ENCODE data around the gene CPVL.
A peak's percentile ranks its signal among the peaks of the same experiment; 100 is the strongest.

CPVL gene

GRCh38 chr7:29000717-29001076, 145.6 kb downstream of the CPVL start:
- Mint-ChIP-seq H3K4me1 (no peaks in the 10 kb centered on the region), H3K27ac (no peak overlapping the region), H3K4me3 (no peak overlapping the region), H3K9me3 (no peaks in the 10 kb centered on the region), H3K27me3 (peaks cover 13% of the 10 kb centered on the region)
- ATAC-seq (no peak), DNase-seq (no peak)

DNA sequence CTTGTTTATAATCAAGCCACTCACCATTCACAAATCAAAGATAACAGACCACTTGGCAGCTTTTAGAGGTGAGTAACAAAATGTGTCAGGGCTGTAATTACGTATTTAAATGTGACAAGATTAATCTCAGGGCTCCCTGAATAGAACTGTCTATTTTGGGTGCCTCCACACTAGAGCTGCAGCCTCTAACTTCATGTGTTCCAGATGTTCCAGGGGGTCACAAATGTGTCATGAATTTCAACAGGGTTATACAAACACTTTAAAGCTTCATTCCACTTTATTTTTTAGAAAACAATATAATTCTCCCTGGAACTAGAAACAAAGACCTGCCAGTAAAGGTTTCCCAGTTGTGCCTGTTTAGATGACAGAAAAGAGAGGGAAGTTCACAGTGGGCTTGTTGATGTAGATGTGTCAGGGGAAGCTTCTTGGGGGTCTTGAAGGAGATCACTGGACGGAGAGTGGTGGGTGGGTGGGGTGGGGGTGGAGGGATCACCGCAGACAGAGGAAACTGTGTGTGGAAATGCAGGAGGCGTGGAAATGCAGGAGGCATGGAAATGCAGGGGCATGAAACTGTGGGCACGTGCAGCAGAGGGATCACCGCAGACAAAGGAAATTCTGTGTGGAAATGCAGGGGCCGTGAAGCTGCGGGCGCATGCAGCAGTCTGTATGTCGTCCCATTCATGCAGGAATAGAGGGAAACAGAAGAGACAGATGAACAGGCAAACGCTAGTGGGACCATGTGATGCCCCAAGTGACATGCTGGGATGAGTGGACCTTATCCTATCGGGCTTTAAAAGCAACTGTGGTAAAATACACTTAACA, 146.2 kb downstream of the CPVL start:
- no peak for ATAC-seq
- no peak for DNase-seq
- H3K4me1 Mint-ChIP-seq = no peaks in the 10 kb centered on the region
- peaks cover 17% of the 10 kb centered on the region for H3K27me3 Mint-ChIP-seq
- H3K4me3 Mint-ChIP-seq = no peak overlapping the region
- H3K27ac Mint-ChIP-seq = no peak overlapping the region
- no peaks in the 10 kb centered on the region for H3K9me3 Mint-ChIP-seq

- DNase-seq = no peak
- Mint-ChIP-seq H3K9me3 (no peaks in the 10 kb centered on the region), H3K4me3 (no peak overlapping the region), H3K4me1 (no peaks in the 10 kb centered on the region), H3K27ac (peak overlapping the region in 1 of 2 donors; percentile 10), H3K27me3 (peaks cover 17% of the 10 kb centered on the region)
- no peak for ATAC-seq
Observed at GRCh38 chr7:28999427-28999826, 146.9 kb downstream of the CPVL start.

- Mint-ChIP-seq H3K9me3 (no peaks in the 10 kb centered on the region), H3K27ac (no peak overlapping the region), H3K4me3 (no peak overlapping the region), H3K27me3 (peaks cover 17% of the 10 kb centered on the region), H3K4me1 (no peaks in the 10 kb centered on the region)
- DNase-seq (no peak), ATAC-seq (no peak)
Observed at GRCh38 chr7:28998105-28998504, 148.2 kb downstream of the CPVL start.

DNA sequence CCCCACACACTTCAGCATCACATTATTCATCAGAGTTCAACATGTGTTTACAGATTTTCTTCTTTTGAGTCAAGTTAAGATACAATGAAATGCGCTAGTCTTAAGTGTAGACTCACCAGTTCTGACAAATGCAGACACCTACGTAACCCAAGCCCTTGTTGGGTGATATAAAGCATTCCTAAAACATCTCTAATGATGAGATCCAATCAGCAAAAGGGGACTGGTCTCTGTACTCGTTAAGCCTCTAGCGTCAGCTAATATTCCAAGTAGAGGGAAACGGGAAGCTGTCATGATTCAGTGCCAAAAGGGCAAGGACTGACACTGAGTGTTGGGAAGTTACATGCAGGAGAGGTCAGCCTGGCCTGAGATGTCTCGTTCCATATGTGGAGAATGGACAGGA, 149.5 kb downstream of the CPVL start:
- no peaks in the 10 kb centered on the region for H3K9me3 Mint-ChIP-seq
- H3K4me3 Mint-ChIP-seq = no peak overlapping the region
- DNase-seq (no peak), ATAC-seq (no peak)
- peaks cover 17% of the 10 kb centered on the region for H3K27me3 Mint-ChIP-seq
- no peaks in the 10 kb centered on the region for H3K4me1 Mint-ChIP-seq
- no peak overlapping the region for H3K27ac Mint-ChIP-seq

- DNase-seq (no peak), ATAC-seq (no peak)
- Mint-ChIP-seq H3K27me3 (peaks cover 27% of the 10 kb centered on the region), H3K27ac (no peak overlapping the region), H3K4me3 (no peak overlapping the region), H3K9me3 (no peaks in the 10 kb centered on the region), H3K4me1 (no peaks in the 10 kb centered on the region)
Observed at GRCh38 chr7:28993371-28993770, 153.0 kb downstream of the CPVL start.

GRCh38 chr7:28992798-28993197, 153.5 kb downstream of the CPVL start:
- H3K4me3 Mint-ChIP-seq = no peak overlapping the region
- no peak for ATAC-seq
- no peak for DNase-seq
- no peaks in the 10 kb centered on the region for H3K4me1 Mint-ChIP-seq
- peaks cover 33% of the 10 kb centered on the region for H3K27me3 Mint-ChIP-seq
- no peaks in the 10 kb centered on the region for H3K9me3 Mint-ChIP-seq
- no peak overlapping the region for H3K27ac Mint-ChIP-seq

- H3K4me3 Mint-ChIP-seq = no peak overlapping the region
- no peak overlapping the region for H3K27ac Mint-ChIP-seq
- no peaks in the 10 kb centered on the region for H3K4me1 Mint-ChIP-seq
- no peak for ATAC-seq
- no peaks in the 10 kb centered on the region for H3K9me3 Mint-ChIP-seq
- peaks cover 40% of the 10 kb centered on the region for H3K27me3 Mint-ChIP-seq
- DNase-seq = no peak
Observed at GRCh38 chr7:28990200-28990960, 156.0 kb downstream of the CPVL start.

DNA sequence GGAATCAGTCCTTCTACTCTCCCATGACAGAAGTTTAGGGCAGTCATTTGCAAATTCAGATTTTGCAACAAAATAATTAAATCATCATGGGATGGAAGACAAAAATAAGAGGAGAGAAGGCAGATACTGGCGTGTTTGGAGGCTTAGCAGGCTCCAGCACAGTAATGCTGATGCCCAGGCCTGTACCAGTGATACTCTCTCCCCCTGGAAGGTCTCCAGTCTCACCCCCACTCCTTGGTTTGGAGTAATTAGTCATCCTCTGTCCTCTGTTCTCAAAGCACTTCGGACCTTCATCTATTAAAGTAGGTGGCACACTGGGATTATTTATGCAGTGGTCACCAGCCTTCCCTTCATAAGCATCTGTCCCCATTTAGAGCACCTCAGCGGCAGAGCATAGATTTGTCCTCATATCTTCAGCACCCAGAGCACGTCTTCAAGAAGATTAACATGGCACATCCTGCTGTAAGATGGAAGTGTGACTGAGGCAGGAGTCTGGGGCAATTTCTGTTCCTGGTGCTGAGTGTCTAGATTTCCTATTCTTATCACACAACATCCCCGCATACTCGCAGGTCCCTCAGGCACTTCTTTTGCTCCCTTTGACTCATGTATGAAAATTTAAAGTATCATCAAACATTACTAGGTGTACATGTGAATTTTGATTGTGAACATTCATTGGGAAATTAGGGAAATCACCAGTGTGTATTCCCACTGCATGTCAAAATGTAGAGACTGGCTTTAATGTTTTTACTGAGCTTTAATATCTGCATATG, 156.9 kb downstream of the CPVL start:
- Mint-ChIP-seq H3K4me3 (no peak overlapping the region), H3K27ac (peak overlapping the region in 1 of 2 donors; percentile 54), H3K27me3 (peaks cover 41% of the 10 kb centered on the region), H3K4me1 (no peaks in the 10 kb centered on the region), H3K9me3 (no peaks in the 10 kb centered on the region)
- ATAC-seq = no peak
- no peak for DNase-seq

DNA sequence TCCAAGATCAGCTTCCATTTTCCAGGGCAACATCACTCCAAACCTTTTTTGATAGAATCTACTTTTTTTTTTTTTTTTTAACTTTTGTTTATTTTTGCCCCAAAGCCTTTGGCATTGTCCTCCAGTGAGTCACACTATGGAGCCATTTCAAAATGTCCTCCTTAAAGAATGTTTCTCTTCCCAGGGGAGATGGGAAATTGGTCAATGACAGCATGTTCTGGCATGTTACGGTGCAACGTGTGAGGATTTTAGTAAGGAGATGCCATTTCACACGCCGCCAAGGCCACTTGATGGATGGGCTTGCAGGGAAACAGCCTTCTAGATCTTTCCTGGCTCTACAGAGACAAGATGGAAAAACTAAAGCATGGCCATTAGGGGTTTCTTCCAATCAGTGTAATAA, 157.5 kb downstream of the CPVL start:
- Mint-ChIP-seq H3K27me3 (peaks cover 41% of the 10 kb centered on the region), H3K27ac (peak overlapping the region in 1 of 2 donors; percentile 34), H3K9me3 (no peaks in the 10 kb centered on the region), H3K4me3 (no peak overlapping the region), H3K4me1 (no peaks in the 10 kb centered on the region)
- DNase-seq (no peak), ATAC-seq (no peak)

GRCh38 chr7:28988091-28988490, 158.2 kb downstream of the CPVL start:
- Mint-ChIP-seq H3K4me1 (no peaks in the 10 kb centered on the region), H3K4me3 (no peak overlapping the region), H3K27me3 (peaks cover 41% of the 10 kb centered on the region), H3K9me3 (no peaks in the 10 kb centered on the region), H3K27ac (no peak overlapping the region)
- DNase-seq (no peak), ATAC-seq (no peak)

DNA sequence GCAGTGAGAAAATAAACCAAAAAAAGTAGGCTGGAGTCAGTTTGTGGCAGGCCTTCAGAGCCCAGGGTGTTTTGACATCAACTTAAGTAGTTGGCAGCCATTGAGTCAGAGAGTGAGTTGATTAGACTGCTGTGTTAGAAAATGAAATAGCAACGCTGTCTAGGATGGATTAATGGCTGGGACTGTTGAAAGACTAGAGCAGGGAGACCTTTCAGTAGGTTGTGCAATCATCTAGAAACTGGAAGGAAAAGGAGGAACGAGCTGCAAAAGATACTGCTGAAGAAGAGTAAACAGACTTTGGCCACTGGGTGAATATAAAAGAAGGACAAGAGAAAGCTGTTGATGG, 159.6 kb downstream of the CPVL start:
- DNase-seq (no peak), ATAC-seq (no peak)
- no peak overlapping the region for H3K4me3 Mint-ChIP-seq
- no peaks in the 10 kb centered on the region for H3K4me1 Mint-ChIP-seq
- no peak overlapping the region for H3K27ac Mint-ChIP-seq
- no peaks in the 10 kb centered on the region for H3K9me3 Mint-ChIP-seq
- H3K27me3 Mint-ChIP-seq = peaks cover 41% of the 10 kb centered on the region

GRCh38 chr7:28986028-28986764, 160.1 kb downstream of the CPVL start:
- peaks cover 43% of the 10 kb centered on the region for H3K27me3 Mint-ChIP-seq
- ATAC-seq = no peak
- no peaks in the 10 kb centered on the region for H3K9me3 Mint-ChIP-seq
- no peaks in the 10 kb centered on the region for H3K4me1 Mint-ChIP-seq
- H3K27ac Mint-ChIP-seq = peak overlapping the region in 1 of 2 donors; percentile 36
- H3K4me3 Mint-ChIP-seq = no peak overlapping the region
- no peak for DNase-seq

GRCh38 chr7:28984631-28985030, 161.7 kb downstream of the CPVL start:
- H3K4me3 Mint-ChIP-seq = no peak overlapping the region
- DNase-seq (no peak), ATAC-seq (no peak)
- no peaks in the 10 kb centered on the region for H3K9me3 Mint-ChIP-seq
- no peaks in the 10 kb centered on the region for H3K4me1 Mint-ChIP-seq
- no peak overlapping the region for H3K27ac Mint-ChIP-seq
- peaks cover 55% of the 10 kb centered on the region for H3K27me3 Mint-ChIP-seq

GRCh38 chr7:28984217-28984616, 162.1 kb downstream of the CPVL start:
- Mint-ChIP-seq H3K4me3 (no peak overlapping the region), H3K27ac (no peak overlapping the region), H3K27me3 (peaks cover 55% of the 10 kb centered on the region), H3K4me1 (no peaks in the 10 kb centered on the region), H3K9me3 (no peaks in the 10 kb centered on the region)
- ATAC-seq = no peak
- DNase-seq = no peak

Measured in stimulated activated naive CD8-positive, alpha-beta T cell treated with anti-CD3 and anti-CD28 coated beads, Interleukin-15, amount 100 ng/mL, for 72 hours (primary cell).